PC-9 (cell line): ENCODE data around the gene NUMB.

Experiments used
- CTCF ChIP-seq: fragments of 200-600 bp; sonication (generic); conservative IDR thresholded peaks from 2 replicates; pipeline ENCODE4 v1.6.1; 2017; ENCODE audit warnings: mixed run types, antibody characterized with exemption, mild to moderate bottlenecking, moderate library complexity
- EZH2 ChIP-seq: fragments of 200-600 bp; sonication (generic); IDR thresholded peaks from 2 replicates; pipeline ENCODE4 v1.8.0; 2017; ENCODE audit warnings: antibody characterized with exemption, low read depth

- TF ChIP-seq CTCF (no peak), EZH2 (no peak)
These were observed 17.1 kb downstream of the NUMB start for GRCh38 chr14:73441286-73441685.
